ENCODE data around the gene CEP112. TPM values are rescaled to one million over a fixed set of nuclear protein-coding genes. Genes with fewer than 3 reads are reported as not detected.
"Not testable (repeated sequence)": the region's sequence is repeated elsewhere in the genome, so short reads cannot be mapped to it uniquely, and the experiment has no call there.

CEP112 gene
- total RNA-seq, 4 donors from 2014 or later, result 1.1 to 12.9 (median 9.1) TPM

- Histone ChIP-seq H3K4me1 (no peaks in the 10 kb centered on the region), H3K4me3 (no peak overlapping the region), H3K36me3 (no peaks in the 10 kb centered on the region), H3K27me3 (no peaks in the 10 kb centered on the region), H3K9me3 (no peaks in the 10 kb centered on the region), H3K27ac (no peak overlapping the region)
- DNase-seq, result no peak
- in situ Hi-C loops (cut with MboI; ENCODE audit: low pct_ligation_motif_present in 1 of 4, low pct_unique_long_range_greater_than_20kb in 1 of 4, low sequenced_read_pairs in 3 of 4) (no loop called here), intact Hi-C loops (cut with DNase I; ENCODE audit: low total_unique reads) (no loop called here)
- WGBS, 2 donors (ENCODE audit: low coverage in 1 of 2), result 94 to 100% methylated on average over 2 of the region's 3 CpGs
- TF ChIP-seq POLR2A (IDR thresholded peaks at IDR 0.05), result no peak
- no peak for TF ChIP-seq CTCF (IDR thresholded peaks at IDR 0.05)
- TF ChIP-seq EP300 (IDR thresholded peaks at IDR 0.05; ENCODE audit: low read depth), result no peak
- TF ChIP-seq POLR2AphosphoS5 (IDR thresholded peaks at IDR 0.05), result no peak
Measured at GRCh38 chr17:65851965-65852736, 339.8 kb downstream of the CEP112 start.

GRCh38 chr17:65850486-65850885 is 341.4 kb downstream of the CEP112 start:
- no peak for DNase-seq
- no peaks in the 10 kb centered on the region for H3K36me3 ChIP-seq
- no peak overlapping the region for H3K27ac ChIP-seq
- TF ChIP-seq CTCF (IDR thresholded peaks at IDR 0.05), result no peak
- no peak for TF ChIP-seq POLR2A (IDR thresholded peaks at IDR 0.05)
- no peak for TF ChIP-seq EP300 (IDR thresholded peaks at IDR 0.05; ENCODE audit: low read depth)
- no peak for TF ChIP-seq POLR2AphosphoS5 (IDR thresholded peaks at IDR 0.05)
- intact Hi-C loops (cut with DNase I; ENCODE audit: low total_unique reads), result no loop called here
- H3K9me3 ChIP-seq, result no peaks in the 10 kb centered on the region
- no peaks in the 10 kb centered on the region for H3K27me3 ChIP-seq
- no peak overlapping the region for H3K4me3 ChIP-seq
- WGBS, 2 donors (ENCODE audit: low coverage in 1 of 2), result 40 to 44% methylated on average over 1 to 2 of the region's 2 CpGs
- no peaks in the 10 kb centered on the region for H3K4me1 ChIP-seq
- in situ Hi-C loops (cut with MboI; ENCODE audit: low pct_ligation_motif_present in 1 of 4, low pct_unique_long_range_greater_than_20kb in 1 of 4, low sequenced_read_pairs in 3 of 4), result no loop called here

DNA sequence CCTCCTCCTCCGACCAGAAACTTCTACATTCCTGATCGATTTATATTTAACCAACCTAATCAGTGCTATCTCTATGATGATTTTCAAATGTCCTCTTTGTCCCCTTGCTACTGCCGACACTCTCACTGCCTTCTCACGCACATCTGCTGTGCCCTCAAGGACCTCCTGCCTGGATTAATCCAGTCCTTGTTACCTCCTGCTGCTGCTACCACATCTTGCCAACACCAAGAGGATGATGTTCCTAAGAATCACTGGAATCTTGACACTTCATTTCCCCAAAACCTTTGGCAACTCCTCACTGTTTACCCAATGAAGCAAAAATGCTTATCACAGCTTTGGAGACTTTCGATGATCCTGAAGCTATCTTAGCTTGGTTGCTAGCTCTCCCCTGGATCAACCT is 343.2 kb downstream of the CEP112 start:
- Histone ChIP-seq H3K4me1 (no peaks in the 10 kb centered on the region), H3K36me3 (no peaks in the 10 kb centered on the region), H3K27ac (no peak overlapping the region), H3K9me3 (no peaks in the 10 kb centered on the region), H3K4me3 (no peak overlapping the region), H3K27me3 (no peaks in the 10 kb centered on the region)
- 87 to 92% methylated on average over 5 of the region's 5 CpGs for WGBS, 2 donors (ENCODE audit: low coverage in 1 of 2)
- DNase-seq, result no peak
- no peak for TF ChIP-seq POLR2AphosphoS5 (IDR thresholded peaks at IDR 0.05)
- no peak for TF ChIP-seq POLR2A (IDR thresholded peaks at IDR 0.05)
- TF ChIP-seq CTCF (IDR thresholded peaks at IDR 0.05), result no peak
- no peak for TF ChIP-seq EP300 (IDR thresholded peaks at IDR 0.05; ENCODE audit: low read depth)
- in situ Hi-C loops (cut with MboI; ENCODE audit: low pct_ligation_motif_present in 1 of 4, low pct_unique_long_range_greater_than_20kb in 1 of 4, low sequenced_read_pairs in 3 of 4) (no loop called here), intact Hi-C loops (cut with DNase I; ENCODE audit: low total_unique reads) (no loop called here)

DNA sequence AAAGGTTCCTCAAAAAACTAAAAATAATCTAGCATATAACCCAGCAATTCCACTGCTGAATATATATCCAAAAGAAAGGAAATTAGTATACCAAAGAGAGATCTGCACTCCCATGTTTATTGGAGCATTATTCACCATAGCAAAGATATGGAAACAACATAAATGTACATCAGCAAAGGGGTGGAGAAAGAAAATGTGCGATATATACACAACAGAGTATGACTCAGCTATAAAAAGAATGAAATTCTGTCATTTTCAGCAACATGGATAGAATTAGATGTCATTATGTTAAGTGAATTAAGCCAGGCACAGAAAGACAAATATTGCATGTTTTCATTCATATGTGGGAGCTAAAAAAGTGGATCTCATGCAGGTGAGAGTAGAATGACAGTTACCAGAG is 350.8 kb downstream of the CEP112 start:
- H3K27ac ChIP-seq, result no peak overlapping the region
- in situ Hi-C loops (cut with MboI; ENCODE audit: low pct_ligation_motif_present in 1 of 4, low pct_unique_long_range_greater_than_20kb in 1 of 4, low sequenced_read_pairs in 3 of 4), result no loop called here
- intact Hi-C loops (cut with DNase I; ENCODE audit: low total_unique reads), result no loop called here
- H3K36me3 ChIP-seq, result no peaks in the 10 kb centered on the region
- H3K27me3 ChIP-seq, result no peaks in the 10 kb centered on the region
- no peak for TF ChIP-seq POLR2AphosphoS5 (IDR thresholded peaks at IDR 0.05)
- no peak for TF ChIP-seq POLR2A (IDR thresholded peaks at IDR 0.05)
- TF ChIP-seq CTCF (IDR thresholded peaks at IDR 0.05), result no peak
- no peak for TF ChIP-seq EP300 (IDR thresholded peaks at IDR 0.05; ENCODE audit: low read depth)
- peaks cover 10% of the 10 kb centered on the region in 2 donors for H3K9me3 ChIP-seq
- H3K4me3 ChIP-seq, result no peak overlapping the region
- H3K4me1 ChIP-seq, result no peaks in the 10 kb centered on the region
- WGBS, 2 donors (ENCODE audit: low coverage in 1 of 2), result 63 to 80% methylated on average over 1 of the region's 1 CpG
- DNase-seq, result no peak

- H3K9me3 ChIP-seq, result peaks cover 22 to 33% of the 10 kb centered on the region in 2 donors
- in situ Hi-C loops (cut with MboI; ENCODE audit: low pct_ligation_motif_present in 1 of 4, low pct_unique_long_range_greater_than_20kb in 1 of 4, low sequenced_read_pairs in 3 of 4); H3K4me1 ChIP-seq; intact Hi-C loops (cut with DNase I; ENCODE audit: low total_unique reads); H3K27me3 ChIP-seq; DNase-seq; H3K27ac ChIP-seq; H3K36me3 ChIP-seq; H3K4me3 ChIP-seq: not testable (repeated sequence)
- 96 to 100% methylated on average over 2 to 12 of the region's 24 CpGs for WGBS, 2 donors (ENCODE audit: low coverage in 1 of 2)
Measured at GRCh38 chr17:65837232-65837631, 354.7 kb downstream of the CEP112 start.
